ENCODE results near the gene SIAH1.

- TF ChIP-seq CTCF (IDR thresholded peaks at IDR 0.05) (no peak), NR1H2 (CRISPR knock-in tag; IDR thresholded peaks at IDR 0.05) (no peak), ZNF232 (CRISPR knock-in tag; IDR thresholded peaks at IDR 0.05) (no peak), IRF1 (CRISPR knock-in tag; IDR thresholded peaks at IDR 0.05) (no peak)
Observed at GRCh38 chr16:48317614-48318315, 67.4 kb downstream of the SIAH1 start.

Data from WTC11 (cell line).